GM10248 (cell line): ENCODE data around the gene CD207.

ENCODE experiments used
- CTCF ChIA-PET: fragments of 300-600 bp; sonication (Branson Sonifier 250); formaldehyde crosslinking; extraction: SDS; loops from one replicate; lab custom pipeline; 2021; ENCODE audit warnings: antibody characterized with exemption; lab: Yijun Ruan, JAX
- POLR2A ChIA-PET: fragments of 350-650 bp; sonication (Branson Sonifier 250); formaldehyde crosslinking; extraction: SDS; loops from one replicate; lab custom pipeline; 2020; ENCODE audit warnings: antibody characterized with exemption; lab: Yijun Ruan, JAX
- DNase-seq: peaks from one replicate; pipeline ENCODE4 v3.0.0; 2012; ENCODE audit errors: extremely low spot score
- CTCF ChIP-seq: IDR thresholded peaks from 2 replicates; pipeline ENCODE4 v1.5.1; 2012; ENCODE audit warnings: mild to moderate bottlenecking, low read depth; ENCODE audit errors: extremely low read depth, missing control alignments, control extremely low read depth

The CD207 gene

GRCh38 chr2:70808983-70809958 is 26.3 kb downstream of the CD207 start:
- CTCF ChIA-PET = no interaction called here
- DNase-seq = no peak
- POLR2A ChIA-PET = no interaction called here
- TF ChIP-seq CTCF = no peak

GRCh38 chr2:70807828-70808118 is 27.8 kb downstream of the CD207 start:
- POLR2A ChIA-PET = no interaction called here
- DNase-seq = no peak
- TF ChIP-seq CTCF = no peak
- CTCF ChIA-PET = interaction anchor here (1.4 kb wide), 1 partner anchor 13 kb away, joined by 3 read pairs; no protein-coding TSS in a partner anchor

- DNase-seq = no peak
- ChIA-PET POLR2A (no interaction called here), CTCF (interaction anchor here (1.4 kb wide), 1 partner anchor 12 kb away, joined by 3 read pairs; no protein-coding TSS in a partner anchor)
- TF ChIP-seq CTCF = no peak
Observed at GRCh38 chr2:70807102-70807827, 28.4 kb downstream of the CD207 start.

- ChIA-PET POLR2A (no interaction called here), CTCF (interaction anchor here (1.4 kb wide), 1 partner anchor 11 kb away, joined by 3 read pairs; no protein-coding TSS in a partner anchor)
- no peak for TF ChIP-seq CTCF
- DNase-seq = no peak
Observed at GRCh38 chr2:70806620-70807019, 29.0 kb downstream of the CD207 start.

GRCh38 chr2:70806013-70806412 is 29.6 kb downstream of the CD207 start:
- no peak for TF ChIP-seq CTCF
- ChIA-PET CTCF (interaction anchor here (0.8 kb wide), 1 partner anchor 9 kb away, joined by 3 read pairs; no protein-coding TSS in a partner anchor), POLR2A (no interaction called here)
- no peak for DNase-seq

GRCh38 chr2:70801607-70802263 is 33.9 kb downstream of the CD207 start:
- ChIA-PET POLR2A (no interaction called here), CTCF (interaction anchor here (1.8 kb wide), 1 partner anchor 70 kb away, joined by 5 read pairs; no protein-coding TSS in a partner anchor)
- DNase-seq = no peak
- no peak for TF ChIP-seq CTCF
